Thymus (tissue), 14 donors: ENCODE data around the gene MAGEA2B. TPM values are rescaled to one million over a fixed set of nuclear protein-coding genes. Genes with fewer than 3 reads are reported as not detected.
"Not testable (repeated sequence)": the region's sequence is repeated elsewhere in the genome, so short reads cannot be mapped to it uniquely, and the experiment has no call there.

Experiments used
- DNase-seq, 9 donors: peaks; one replicate each; pipeline ENCODE4 v3.0.0-alpha.2; 2013; ENCODE audit warnings: low spot score in 9 of 9, low read depth in 6 of 9, missing footprints in 1 of 9
- H3K27ac ChIP-seq, 2 donors: one replicate each; pipeline ENCODE4 v1.5.1; 2013; ENCODE audit warnings: control low read depth in 1 of 2, low read depth in 1 of 2, low read length in 1 of 2, mild to moderate bottlenecking in 1 of 2, moderate library complexity in 1 of 2
- H3K27me3 ChIP-seq, 2 donors: one replicate each; pipeline ENCODE4 v1.5.1; 2013; ENCODE audit warnings: low read length in 1 of 2; ENCODE audit not compliant: control insufficient read depth in 2 of 2, insufficient read depth in 1 of 2
- H3K36me3 ChIP-seq, 2 donors: one replicate each; pipeline ENCODE4 v1.5.1; 2013; ENCODE audit warnings: low read length in 1 of 2, mild to moderate bottlenecking in 1 of 2, moderate library complexity in 1 of 2; ENCODE audit not compliant: control insufficient read depth in 2 of 2, insufficient read depth in 2 of 2
- H3K4me1 ChIP-seq, 2 donors: one replicate each; pipeline ENCODE4 v1.5.1; 2013; ENCODE audit warnings: low read length in 2 of 2; ENCODE audit not compliant: control insufficient read depth in 2 of 2, insufficient read depth in 2 of 2
- H3K4me3 ChIP-seq, 2 donors: one replicate each; pipeline ENCODE4 v1.5.1; 2013; ENCODE audit warnings: low read length in 2 of 2, control low read depth in 1 of 2, mild to moderate bottlenecking in 1 of 2
- H3K9me3 ChIP-seq, 2 donors: one replicate each; pipeline ENCODE4 v1.5.1; 2013; ENCODE audit warnings: low read length in 1 of 2, mild to moderate bottlenecking in 1 of 2; ENCODE audit not compliant: control insufficient read depth in 2 of 2, insufficient read depth in 1 of 2
- WGBS: extraction: QIAGEN DNeasy Blood & Tissue Kit; methylation state at CpG from one replicate; pipeline ENCODE4 v1.1.7; 2013; 5-methylcytosine and 5-hydroxymethylcytosine counted together
- long read RNA-seq, 10 donors: transcript quantifications; one replicate each; lab custom pipeline, GENCODE V29; 2026
- polyA plus RNA-seq: library from polyadenylated mRNA; stranded (reverse); fragments of 200-250 nt; gene quantifications from one replicate; pipeline ENCODE4 v1.2.3, GENCODE V29; 2013
- total RNA-seq: library from RNA; stranded (reverse); fragments of 120-200 nt; gene quantifications from one replicate; pipeline ENCODE4 v1.2.4, GENCODE V29; 2013
- donor health status: healthy.

Gene MAGEA2B, protein sequence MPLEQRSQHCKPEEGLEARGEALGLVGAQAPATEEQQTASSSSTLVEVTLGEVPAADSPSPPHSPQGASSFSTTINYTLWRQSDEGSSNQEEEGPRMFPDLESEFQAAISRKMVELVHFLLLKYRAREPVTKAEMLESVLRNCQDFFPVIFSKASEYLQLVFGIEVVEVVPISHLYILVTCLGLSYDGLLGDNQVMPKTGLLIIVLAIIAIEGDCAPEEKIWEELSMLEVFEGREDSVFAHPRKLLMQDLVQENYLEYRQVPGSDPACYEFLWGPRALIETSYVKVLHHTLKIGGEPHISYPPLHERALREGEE
- total RNA-seq (not detected), polyA plus RNA-seq (not detected)
- long read RNA-seq, donor 1, result 0 reads
- long read RNA-seq, donor 2, result 0 reads
- long read RNA-seq, donor 3, result 0 reads
- long read RNA-seq, donor 4, result 0 reads
- long read RNA-seq, donor 5, result 0 reads
- long read RNA-seq, donor 6, result 0 reads
- long read RNA-seq, donor 7, result 0 reads
- long read RNA-seq, donor 8, result 0 reads
- long read RNA-seq, donor 9, result 0 reads
- long read RNA-seq, donor 10, result 0 reads

DNA sequence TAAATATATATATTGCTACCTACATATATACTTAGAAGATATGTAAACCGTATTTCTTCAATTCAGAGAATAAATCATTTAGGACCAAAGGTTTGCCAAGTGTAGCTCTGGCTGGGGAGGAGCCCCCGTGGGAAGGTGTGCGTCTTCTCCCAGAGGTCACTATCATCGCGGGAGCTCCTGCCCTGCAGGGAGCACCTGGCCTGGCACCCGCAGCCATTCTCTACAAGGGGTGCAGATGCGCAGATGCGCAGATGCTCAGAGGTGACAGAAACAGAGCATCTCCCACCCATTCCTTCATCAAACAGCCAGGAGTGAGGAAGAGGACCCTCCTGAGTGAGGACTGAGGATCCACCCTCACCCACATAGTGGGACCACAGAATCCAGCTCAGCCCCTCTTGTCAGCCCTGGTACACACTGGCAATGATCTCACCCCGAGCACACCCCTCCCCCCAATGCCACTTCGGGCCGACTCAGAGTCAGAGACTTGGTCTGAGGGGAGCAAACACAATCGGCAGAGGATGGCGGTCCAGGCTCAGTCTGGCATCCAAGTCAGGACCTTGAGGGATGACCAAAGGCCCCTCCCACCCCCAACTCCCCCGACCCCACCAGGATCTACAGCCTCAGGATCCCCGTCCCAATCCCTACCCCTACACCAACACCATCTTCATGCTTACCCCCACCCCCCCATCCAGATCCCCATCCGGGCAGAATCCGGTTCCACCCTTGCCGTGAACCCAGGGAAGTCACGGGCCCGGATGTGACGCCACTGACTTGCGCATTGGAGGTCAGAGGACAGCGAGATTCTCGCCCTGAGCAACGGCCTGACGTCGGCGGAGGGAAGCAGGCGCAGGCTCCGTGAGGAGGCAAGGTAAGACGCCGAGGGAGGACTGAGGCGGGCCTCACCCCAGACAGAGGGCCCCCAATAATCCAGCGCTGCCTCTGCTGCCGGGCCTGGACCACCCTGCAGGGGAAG is at the start of gene MAGEA2B:
Gene MAGEA2B (plus strand): TSS at position 814 of the 973 bp plus-strand sequence. CDS start 2,479 bp downstream, outside the sequence.
- not testable (repeated sequence) for H3K27me3 ChIP-seq, H3K4me1 ChIP-seq, H3K9me3 ChIP-seq, H3K36me3 ChIP-seq, H3K27ac ChIP-seq, H3K4me3 ChIP-seq, DNase-seq
- no CpG with 5 or more reads among the region's 35 CpGs for WGBS

DNA sequence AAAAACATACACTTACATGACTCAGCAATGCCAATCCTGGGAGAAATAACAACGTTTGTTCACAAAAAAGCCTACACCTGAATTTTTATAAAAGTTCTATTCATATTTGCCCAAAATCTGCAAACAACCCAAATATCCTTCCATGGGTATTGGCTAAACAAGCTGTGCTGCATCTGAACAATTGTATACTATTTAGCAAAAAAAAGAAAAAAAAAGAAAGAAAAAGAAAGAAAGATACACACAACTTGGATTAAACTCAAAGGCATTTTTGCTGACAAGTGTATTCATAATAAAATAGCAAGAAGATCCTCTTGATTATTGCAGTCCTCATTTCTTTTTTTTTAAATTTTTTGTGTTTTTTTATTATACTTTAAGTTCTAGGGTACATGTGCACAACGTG is 40.3 kb upstream of the MAGEA2B start:
- no peaks in the 10 kb centered on the region for H3K4me1 ChIP-seq

DNA sequence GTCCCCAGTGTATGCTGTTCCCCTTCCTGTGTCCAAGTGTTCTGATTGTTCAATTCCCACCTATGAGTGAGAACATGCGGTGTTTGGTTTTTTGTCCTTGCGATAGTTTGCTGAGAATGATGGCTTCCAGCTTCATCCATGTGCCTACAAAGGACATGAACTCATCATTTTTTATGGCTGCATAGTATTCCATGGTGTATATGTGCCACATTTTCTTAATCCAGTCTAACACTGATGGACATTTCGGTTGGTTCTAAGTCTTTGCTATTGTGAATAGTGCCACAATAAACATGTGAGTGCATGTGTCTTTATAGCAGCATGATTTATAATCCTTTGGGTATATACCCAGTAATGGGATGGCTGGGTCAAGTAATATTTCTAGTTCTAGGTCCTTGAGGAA is 39.8 kb upstream of the MAGEA2B start:
- WGBS, result 94% methylated on average over 3 of the region's 3 CpGs
- not testable (repeated sequence) for H3K4me3 ChIP-seq, H3K36me3 ChIP-seq, H3K27me3 ChIP-seq, H3K9me3 ChIP-seq, H3K27ac ChIP-seq, DNase-seq, H3K4me1 ChIP-seq

More for the DNA sequence above, 40.3 kb upstream of the MAGEA2B start:
- H3K4me3 ChIP-seq, result no peak overlapping the region
- H3K36me3 ChIP-seq, result no peaks in the 10 kb centered on the region
- 73% methylated on average over 2 of the region's 2 CpGs for WGBS
- H3K9me3 ChIP-seq, result no peaks in the 10 kb centered on the region
- no peak overlapping the region for H3K27ac ChIP-seq
- no peak for DNase-seq
- no peaks in the 10 kb centered on the region for H3K27me3 ChIP-seq

DNA sequence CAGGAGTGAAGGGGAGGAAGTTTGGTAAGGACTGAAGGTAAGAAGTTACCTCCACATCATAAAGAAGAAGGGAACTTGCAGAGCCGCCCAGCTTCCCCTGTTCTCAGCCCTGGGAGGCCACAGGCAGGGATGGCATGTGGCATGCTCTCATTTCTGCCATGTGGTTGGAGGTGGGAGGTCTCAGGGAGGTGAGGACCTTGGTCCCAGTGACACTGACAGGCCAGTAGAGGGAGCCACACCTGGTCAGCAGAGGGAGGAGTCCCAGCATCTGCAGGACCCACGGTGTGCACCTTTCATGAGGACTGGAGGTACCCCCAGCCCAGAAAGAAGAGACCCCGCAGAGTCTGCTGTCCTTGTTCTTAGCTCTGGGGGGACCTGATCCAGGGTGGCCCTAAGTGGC is 33.4 kb upstream of the MAGEA2B start:
- H3K27ac ChIP-seq, H3K9me3 ChIP-seq, H3K36me3 ChIP-seq, H3K27me3 ChIP-seq, H3K4me1 ChIP-seq, DNase-seq, H3K4me3 ChIP-seq: not testable (repeated sequence)
- no CpG with 5 or more reads among the region's 3 CpGs for WGBS

DNA sequence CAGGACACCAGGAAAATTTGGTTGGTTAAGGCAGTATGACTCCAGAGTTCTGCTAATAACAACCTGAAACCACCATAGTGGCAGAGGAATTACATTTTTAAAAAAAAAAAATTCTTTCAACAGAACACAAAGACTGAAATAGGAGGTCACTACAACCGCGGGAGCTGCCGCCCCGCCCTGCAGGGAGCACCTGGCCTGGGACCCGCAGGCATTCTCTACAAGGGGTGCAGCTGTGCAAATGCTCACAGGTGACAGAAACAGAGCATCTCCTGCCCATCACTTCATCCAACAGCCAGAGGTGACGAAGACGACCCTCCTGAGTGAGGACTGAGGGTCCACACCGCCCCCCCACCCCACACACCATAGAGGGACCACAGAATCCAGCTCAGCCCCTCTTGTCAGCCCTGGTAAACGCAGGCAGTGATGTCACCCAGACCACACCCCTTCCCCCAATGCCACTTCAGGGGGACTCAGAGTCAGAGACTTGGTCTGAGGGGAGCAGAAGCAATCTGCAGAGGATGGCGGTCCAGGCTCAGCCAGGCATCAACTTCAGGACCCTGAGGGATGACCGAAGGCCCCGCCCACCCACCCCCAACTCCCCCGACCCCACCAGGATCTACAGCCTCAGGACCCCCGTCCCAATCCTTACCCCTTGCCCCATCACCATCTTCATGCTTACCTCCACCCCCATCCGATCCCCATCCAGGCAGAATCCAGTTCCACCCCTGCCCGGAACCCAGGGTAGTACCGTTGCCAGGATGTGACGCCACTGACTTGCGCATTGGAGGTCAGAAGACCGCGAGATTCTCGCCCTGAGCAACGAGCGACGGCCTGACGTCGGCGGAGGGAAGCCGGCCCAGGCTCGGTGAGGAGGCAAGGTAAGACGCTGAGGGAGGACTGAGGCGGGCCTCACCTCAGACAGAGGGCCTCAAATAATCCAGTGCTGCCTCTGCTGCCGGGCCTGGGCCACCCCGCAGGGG is 16.2 kb upstream of the MAGEA2B start, which contains the start of gene MAGEA3:
Gene MAGEA3 (plus strand): TSS at position 843 of the 980 bp plus-strand sequence. CDS start 2,039 bp downstream, outside the sequence.
- not testable (repeated sequence) for H3K27ac ChIP-seq, H3K36me3 ChIP-seq, H3K4me3 ChIP-seq, H3K27me3 ChIP-seq, H3K4me1 ChIP-seq, DNase-seq, H3K9me3 ChIP-seq
- WGBS, result 96% methylated on average over 6 of the region's 34 CpGs

DNA sequence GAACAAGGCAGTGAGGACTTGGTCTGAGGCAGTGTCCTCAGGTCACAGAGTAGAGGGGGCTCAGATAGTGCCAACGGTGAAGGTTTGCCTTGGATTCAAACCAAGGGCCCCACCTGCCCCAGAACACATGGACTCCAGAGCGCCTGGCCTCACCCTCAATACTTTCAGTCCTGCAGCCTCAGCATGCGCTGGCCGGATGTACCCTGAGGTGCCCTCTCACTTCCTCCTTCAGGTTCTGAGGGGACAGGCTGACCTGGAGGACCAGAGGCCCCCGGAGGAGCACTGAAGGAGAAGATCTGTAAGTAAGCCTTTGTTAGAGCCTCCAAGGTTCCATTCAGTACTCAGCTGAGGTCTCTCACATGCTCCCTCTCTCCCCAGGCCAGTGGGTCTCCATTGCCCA is 14.0 kb upstream of the MAGEA2B start:
- H3K27me3 ChIP-seq, H3K9me3 ChIP-seq, H3K4me1 ChIP-seq, H3K4me3 ChIP-seq, H3K36me3 ChIP-seq, DNase-seq, H3K27ac ChIP-seq: not testable (repeated sequence)
- 95% methylated on average over 4 of the region's 5 CpGs for WGBS

DNA sequence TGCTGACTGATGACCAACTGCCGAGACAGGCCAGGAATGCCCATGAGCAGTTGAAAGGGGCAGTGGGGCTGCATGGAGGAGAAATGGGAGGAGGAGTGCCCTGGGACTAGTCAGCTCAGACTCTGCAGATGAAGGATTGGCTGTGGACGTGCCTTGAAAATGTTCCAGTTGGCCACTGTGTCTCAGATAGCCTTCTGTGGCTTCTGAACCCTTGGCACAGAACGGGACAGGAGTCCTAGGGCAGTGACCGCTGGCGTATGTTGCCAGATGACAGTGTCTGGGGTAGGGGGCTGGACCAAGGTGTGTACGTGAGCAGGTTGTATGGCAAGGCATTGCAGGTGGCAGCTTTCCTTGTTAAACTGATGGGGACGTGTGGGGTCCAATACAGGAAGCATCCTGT is 7.9 kb upstream of the MAGEA2B start:
- WGBS, result 91% methylated on average over 3 of the region's 7 CpGs
- H3K4me3 ChIP-seq, DNase-seq, H3K27ac ChIP-seq, H3K9me3 ChIP-seq, H3K4me1 ChIP-seq, H3K36me3 ChIP-seq, H3K27me3 ChIP-seq: not testable (repeated sequence)

DNA sequence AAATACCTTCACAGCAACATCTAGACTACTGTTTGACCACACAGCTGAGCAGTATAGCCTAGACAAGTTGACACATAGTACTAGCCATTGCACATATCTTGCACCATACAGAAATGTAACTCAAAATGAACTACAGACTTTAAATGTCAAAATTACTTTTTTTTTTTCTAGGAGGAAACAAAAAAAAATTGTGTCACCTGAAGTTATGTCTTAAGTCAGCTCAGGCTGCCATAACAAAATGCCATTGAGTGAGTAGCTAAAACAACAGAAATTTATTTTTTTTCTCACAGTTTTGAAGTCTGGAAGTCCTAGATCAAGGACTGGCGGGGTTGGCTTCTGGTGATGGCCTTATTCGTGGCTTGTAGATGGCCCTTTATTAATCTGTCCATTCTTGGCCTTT is 5.3 kb upstream of the MAGEA2B start, which contains the start of gene CSAG2:
Gene CSAG2 (minus strand): TSS at position 101 of the 400 bp plus-strand sequence. CDS start 161 bp downstream, outside the sequence.
- not testable (repeated sequence) for H3K9me3 ChIP-seq, H3K27ac ChIP-seq, H3K27me3 ChIP-seq, H3K36me3 ChIP-seq, DNase-seq, H3K4me1 ChIP-seq, H3K4me3 ChIP-seq
- WGBS, result no CpG with 5 or more reads among the region's 2 CpGs
